HepG2 (cell line): Measurements from ENCODE around the gene NXF3.
"Not testable (repeated sequence)": the region's sequence is repeated elsewhere in the genome, so short reads cannot be mapped to it uniquely, and the experiment has no call there.

Experiments
- JUND ChIP-seq: sonication (generic); formaldehyde crosslinking; IDR thresholded peaks from 2 replicates; pipeline ENCODE4 v1.8.0; 2022; ENCODE audit warnings: mild to moderate bottlenecking, missing genetic modification reagents
- KAT2B ChIP-seq: fragments of 150-350 bp; IDR thresholded peaks from 2 replicates; pipeline ENCODE4 v1.6.1; 2014; ENCODE audit warnings: low read depth, low read length, borderline replicate concordance
- PAWR ChIP-seq: sonication (generic); formaldehyde crosslinking; IDR thresholded peaks from 2 replicates; pipeline ENCODE4 v1.4.0; 2020; ENCODE audit warnings: missing genetic modification reagents, mild to moderate bottlenecking, borderline replicate concordance
- RAD21 ChIP-seq: fragments of 450-650 bp; formaldehyde crosslinking; IDR thresholded peaks from 2 replicates; pipeline ENCODE4 v1.5.0; 2020; ENCODE audit warnings: mild to moderate bottlenecking
- SNAPC2 ChIP-seq: sonication (generic); formaldehyde crosslinking; IDR thresholded peaks from 2 replicates; pipeline ENCODE4 v1.8.1; 2022; ENCODE audit warnings: mild to moderate bottlenecking, missing genetic modification reagents
- TAF1 ChIP-seq: sonication (generic); formaldehyde crosslinking; IDR thresholded peaks from 2 replicates; pipeline ENCODE4 v1.4.0; 2020; ENCODE audit warnings: missing genetic modification reagents
- TBL1XR1 ChIP-seq: fragments of 150-350 bp; IDR thresholded peaks from 2 replicates; pipeline ENCODE4 v1.6.1; 2014; ENCODE audit warnings: borderline replicate concordance, low read length; ENCODE audit not compliant: partially characterized antibody
- TCF7 ChIP-seq: sonication (generic); IDR thresholded peaks from 2 replicates; pipeline ENCODE4 v1.6.1; 2016; ENCODE audit warnings: antibody characterized with exemption, low read depth
- TMF1 ChIP-seq: sonication (generic); formaldehyde crosslinking; IDR thresholded peaks from 2 replicates; pipeline ENCODE4 v1.8.1; 2022; ENCODE audit warnings: low read depth, missing genetic modification reagents
- ZNF136 ChIP-seq: sonication (generic); formaldehyde crosslinking; IDR thresholded peaks from 2 replicates; pipeline ENCODE4 v1.8.1; 2022; ENCODE audit warnings: low read depth, mild to moderate bottlenecking, moderate library complexity, missing genetic modification reagents
- TF ChIP-seq, protein P1 (sequence below): sonication (generic); formaldehyde crosslinking; IDR thresholded peaks from 2 replicates; pipeline ENCODE4 v1.5.0; 2020; ENCODE audit warnings: mild to moderate bottlenecking, missing genetic modification reagents, moderate library complexity
- TF ChIP-seq, protein P2 (sequence below): IDR thresholded peaks from 2 replicates; pipeline ENCODE4 v1.6.1; 2016; ENCODE audit warnings: low read depth, control low read depth
- TF ChIP-seq, protein P3 (sequence below): sonication (generic); formaldehyde crosslinking; IDR thresholded peaks from 2 replicates; pipeline ENCODE4 v1.5.0; 2020; ENCODE audit warnings: missing genetic modification reagents
- TF ChIP-seq, protein P4 (sequence below): IDR thresholded peaks from 2 replicates; pipeline ENCODE4 v1.6.1; 2016; ENCODE audit warnings: mild to moderate bottlenecking, missing biosample characterization, missing genetic modification reagents

DNA sequence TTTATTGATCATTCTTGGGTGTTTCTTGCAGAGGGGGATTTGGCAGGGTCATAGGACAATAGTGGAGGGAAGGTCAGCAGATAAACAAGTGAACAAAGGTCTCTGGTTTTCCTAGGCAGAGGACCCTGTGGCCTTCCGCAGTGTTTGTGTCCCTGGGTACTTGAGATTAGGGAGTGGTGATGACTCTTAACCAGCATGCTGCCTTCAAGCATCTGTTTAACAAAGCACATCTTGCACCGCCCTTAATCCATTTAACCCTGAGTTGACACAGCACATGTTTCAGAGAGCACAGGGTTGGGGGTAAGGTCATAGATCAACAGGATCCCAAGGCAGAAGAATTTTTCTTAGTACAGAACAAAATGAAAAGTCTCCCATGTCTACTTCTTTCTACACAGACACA is 10.9 kb upstream of the NXF3 start:
- TF ChIP-seq PAWR (CRISPR knock-in tag); SNAPC2; RAD21 (CRISPR knock-in tag); TBL1XR1; ZNF136 (CRISPR knock-in tag); JUND; KAT2B; TCF7; TMF1 (CRISPR knock-in tag); TAF1 (CRISPR knock-in tag): not testable (repeated sequence)
- TF ChIP-seq, protein P1, sequence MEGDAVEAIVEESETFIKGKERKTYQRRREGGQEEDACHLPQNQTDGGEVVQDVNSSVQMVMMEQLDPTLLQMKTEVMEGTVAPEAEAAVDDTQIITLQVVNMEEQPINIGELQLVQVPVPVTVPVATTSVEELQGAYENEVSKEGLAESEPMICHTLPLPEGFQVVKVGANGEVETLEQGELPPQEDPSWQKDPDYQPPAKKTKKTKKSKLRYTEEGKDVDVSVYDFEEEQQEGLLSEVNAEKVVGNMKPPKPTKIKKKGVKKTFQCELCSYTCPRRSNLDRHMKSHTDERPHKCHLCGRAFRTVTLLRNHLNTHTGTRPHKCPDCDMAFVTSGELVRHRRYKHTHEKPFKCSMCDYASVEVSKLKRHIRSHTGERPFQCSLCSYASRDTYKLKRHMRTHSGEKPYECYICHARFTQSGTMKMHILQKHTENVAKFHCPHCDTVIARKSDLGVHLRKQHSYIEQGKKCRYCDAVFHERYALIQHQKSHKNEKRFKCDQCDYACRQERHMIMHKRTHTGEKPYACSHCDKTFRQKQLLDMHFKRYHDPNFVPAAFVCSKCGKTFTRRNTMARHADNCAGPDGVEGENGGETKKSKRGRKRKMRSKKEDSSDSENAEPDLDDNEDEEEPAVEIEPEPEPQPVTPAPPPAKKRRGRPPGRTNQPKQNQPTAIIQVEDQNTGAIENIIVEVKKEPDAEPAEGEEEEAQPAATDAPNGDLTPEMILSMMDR (CRISPR knock-in tag): not testable (repeated sequence)
- TF ChIP-seq, protein P2, sequence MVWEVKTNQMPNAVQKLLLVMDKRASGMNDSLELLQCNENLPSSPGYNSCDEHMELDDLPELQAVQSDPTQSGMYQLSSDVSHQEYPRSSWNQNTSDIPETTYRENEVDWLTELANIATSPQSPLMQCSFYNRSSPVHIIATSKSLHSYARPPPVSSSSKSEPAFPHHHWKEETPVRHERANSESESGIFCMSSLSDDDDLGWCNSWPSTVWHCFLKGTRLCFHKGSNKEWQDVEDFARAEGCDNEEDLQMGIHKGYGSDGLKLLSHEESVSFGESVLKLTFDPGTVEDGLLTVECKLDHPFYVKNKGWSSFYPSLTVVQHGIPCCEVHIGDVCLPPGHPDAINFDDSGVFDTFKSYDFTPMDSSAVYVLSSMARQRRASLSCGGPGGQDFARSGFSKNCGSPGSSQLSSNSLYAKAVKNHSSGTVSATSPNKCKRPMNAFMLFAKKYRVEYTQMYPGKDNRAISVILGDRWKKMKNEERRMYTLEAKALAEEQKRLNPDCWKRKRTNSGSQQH (CRISPR knock-in tag): not testable (repeated sequence)
- TF ChIP-seq, protein P3, sequence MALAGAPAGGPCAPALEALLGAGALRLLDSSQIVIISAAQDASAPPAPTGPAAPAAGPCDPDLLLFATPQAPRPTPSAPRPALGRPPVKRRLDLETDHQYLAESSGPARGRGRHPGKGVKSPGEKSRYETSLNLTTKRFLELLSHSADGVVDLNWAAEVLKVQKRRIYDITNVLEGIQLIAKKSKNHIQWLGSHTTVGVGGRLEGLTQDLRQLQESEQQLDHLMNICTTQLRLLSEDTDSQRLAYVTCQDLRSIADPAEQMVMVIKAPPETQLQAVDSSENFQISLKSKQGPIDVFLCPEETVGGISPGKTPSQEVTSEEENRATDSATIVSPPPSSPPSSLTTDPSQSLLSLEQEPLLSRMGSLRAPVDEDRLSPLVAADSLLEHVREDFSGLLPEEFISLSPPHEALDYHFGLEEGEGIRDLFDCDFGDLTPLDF (CRISPR knock-in tag): not testable (repeated sequence)
- TF ChIP-seq, protein P4, sequence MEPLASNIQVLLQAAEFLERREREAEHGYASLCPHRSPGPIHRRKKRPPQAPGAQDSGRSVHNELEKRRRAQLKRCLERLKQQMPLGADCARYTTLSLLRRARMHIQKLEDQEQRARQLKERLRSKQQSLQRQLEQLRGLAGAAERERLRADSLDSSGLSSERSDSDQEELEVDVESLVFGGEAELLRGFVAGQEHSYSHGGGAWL (CRISPR knock-in tag): not testable (repeated sequence)
